Activated CD4-positive, alpha-beta T cell treated with anti-CD3 and anti-CD28 coated beads, Interleukin-2, amount 10 ng/mL, durations not matched to agents 24 days and 14 days (primary cell): Measurements from ENCODE around the gene SRPK2. TPM values are rescaled to one million over a fixed set of nuclear protein-coding genes. Genes with fewer than 3 reads are reported as not detected.
"Not testable (repeated sequence)": the region's sequence is repeated elsewhere in the genome, so short reads cannot be mapped to it uniquely, and the experiment has no call there.

Source experiments
- DNase-seq: peaks from one replicate; pipeline ENCODE4 v3.0.0; 2022
- H3K27ac Mint-ChIP-seq: one replicate; pipeline ENCODE4 v1.8.0; 2022; ENCODE audit warnings: mild to moderate bottlenecking, mixed read lengths
- H3K27me3 Mint-ChIP-seq: one replicate; pipeline ENCODE4 v1.8.0; 2022; ENCODE audit warnings: mixed read lengths
- H3K36me3 Mint-ChIP-seq: one replicate; pipeline ENCODE4 v1.8.0; 2022; ENCODE audit warnings: low read depth, mild to moderate bottlenecking, mixed read lengths
- H3K4me1 Mint-ChIP-seq: one replicate; pipeline ENCODE4 v1.8.0; 2021; ENCODE audit warnings: mixed read lengths
- H3K4me3 Mint-ChIP-seq: one replicate; pipeline ENCODE4 v1.8.0; 2022; ENCODE audit warnings: mild to moderate bottlenecking, moderate library complexity, mixed read lengths
- H3K9me3 Mint-ChIP-seq: one replicate; pipeline ENCODE4 v1.8.0; 2021; ENCODE audit warnings: mixed read lengths
- intact Hi-C: fragments of 100-400 bp; cut with micrococcal nuclease; formaldehyde crosslinking; loops from one replicate; pipeline ENCODE4 v1.15.1; 2023
- total RNA-seq: library from RNA; stranded (reverse); gene quantifications from 2 replicates; pipeline ENCODE4 v1.2.3, GENCODE V29; 2022

Gene SRPK2
- total RNA-seq, 1 donor from 2014 or later: 52.3 TPM

- H3K27me3 Mint-ChIP-seq, H3K9me3 Mint-ChIP-seq, intact Hi-C loops, H3K27ac Mint-ChIP-seq, H3K4me1 Mint-ChIP-seq, H3K4me3 Mint-ChIP-seq, DNase-seq: not testable (repeated sequence)
- H3K36me3 Mint-ChIP-seq: peaks cover 34% of the 10 kb centered on the region
Measured at GRCh38 chr7:105362685-105363084, 26.0 kb downstream of the SRPK2 start.

GRCh38 chr7:105361995-105362394 is 26.7 kb downstream of the SRPK2 start:
- intact Hi-C loops, H3K27me3 Mint-ChIP-seq, H3K27ac Mint-ChIP-seq, DNase-seq, H3K4me3 Mint-ChIP-seq, H3K9me3 Mint-ChIP-seq, H3K4me1 Mint-ChIP-seq: not testable (repeated sequence)
- H3K36me3 Mint-ChIP-seq: peaks cover 34% of the 10 kb centered on the region

- H3K9me3 Mint-ChIP-seq, DNase-seq, H3K27me3 Mint-ChIP-seq, H3K4me1 Mint-ChIP-seq, H3K4me3 Mint-ChIP-seq, H3K27ac Mint-ChIP-seq, intact Hi-C loops: not testable (repeated sequence)
- peaks cover 29% of the 10 kb centered on the region for H3K36me3 Mint-ChIP-seq
Measured at GRCh38 chr7:105360149-105360548, 28.6 kb downstream of the SRPK2 start.

DNA sequence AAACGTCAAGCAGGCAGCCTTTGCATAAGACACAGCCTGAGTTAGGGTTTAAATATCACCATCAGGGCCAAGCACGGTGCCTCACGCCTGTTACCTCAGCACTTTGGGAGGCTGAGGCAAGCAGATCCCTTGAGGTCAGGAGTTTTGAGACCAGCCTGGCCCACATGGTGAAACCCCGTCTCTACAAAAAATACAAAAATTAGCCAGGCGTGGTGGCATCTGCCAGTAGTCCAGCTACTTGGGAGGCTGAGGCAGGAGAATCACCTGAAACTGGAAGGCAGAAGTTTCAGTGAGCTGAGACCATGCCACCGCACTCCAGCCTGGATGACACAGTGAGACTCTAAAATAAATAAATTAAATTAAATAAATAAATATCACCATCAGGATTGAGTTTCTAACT is 33.0 kb downstream of the SRPK2 start:
- no peak for DNase-seq
- Mint-ChIP-seq H3K9me3 (peaks cover 3% of the 10 kb centered on the region), H3K36me3 (peaks cover 4% of the 10 kb centered on the region), H3K4me1 (peaks cover 41% of the 10 kb centered on the region), H3K4me3 (no peak overlapping the region), H3K27ac (no peak overlapping the region), H3K27me3 (no peaks in the 10 kb centered on the region)
- intact Hi-C loops: no loop called here

DNA sequence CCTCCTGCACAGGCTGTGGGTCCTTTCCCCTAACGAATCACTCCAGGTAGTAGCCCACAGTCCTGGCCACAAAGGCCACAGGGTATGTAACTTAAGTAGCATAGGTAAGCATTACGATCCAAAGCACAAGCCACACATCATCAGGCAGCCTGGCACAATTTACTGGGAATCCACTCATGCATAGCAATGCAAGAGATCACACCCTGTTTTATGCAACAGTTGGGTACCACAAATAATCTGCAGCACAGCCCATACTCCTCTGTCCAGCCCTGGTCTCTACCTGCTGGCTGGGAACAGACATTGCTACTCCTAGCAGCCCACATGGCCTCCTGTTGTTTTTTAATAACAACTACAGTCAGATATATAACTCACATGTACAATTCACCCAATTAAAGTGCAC is 34.3 kb downstream of the SRPK2 start:
- intact Hi-C loops: no loop called here
- H3K27me3 Mint-ChIP-seq: no peaks in the 10 kb centered on the region
- no peak for DNase-seq
- peaks cover 41% of the 10 kb centered on the region for H3K4me1 Mint-ChIP-seq
- H3K36me3 Mint-ChIP-seq: no peaks in the 10 kb centered on the region
- no peak overlapping the region for H3K4me3 Mint-ChIP-seq
- no peaks in the 10 kb centered on the region for H3K9me3 Mint-ChIP-seq
- H3K27ac Mint-ChIP-seq: no peak overlapping the region

DNA sequence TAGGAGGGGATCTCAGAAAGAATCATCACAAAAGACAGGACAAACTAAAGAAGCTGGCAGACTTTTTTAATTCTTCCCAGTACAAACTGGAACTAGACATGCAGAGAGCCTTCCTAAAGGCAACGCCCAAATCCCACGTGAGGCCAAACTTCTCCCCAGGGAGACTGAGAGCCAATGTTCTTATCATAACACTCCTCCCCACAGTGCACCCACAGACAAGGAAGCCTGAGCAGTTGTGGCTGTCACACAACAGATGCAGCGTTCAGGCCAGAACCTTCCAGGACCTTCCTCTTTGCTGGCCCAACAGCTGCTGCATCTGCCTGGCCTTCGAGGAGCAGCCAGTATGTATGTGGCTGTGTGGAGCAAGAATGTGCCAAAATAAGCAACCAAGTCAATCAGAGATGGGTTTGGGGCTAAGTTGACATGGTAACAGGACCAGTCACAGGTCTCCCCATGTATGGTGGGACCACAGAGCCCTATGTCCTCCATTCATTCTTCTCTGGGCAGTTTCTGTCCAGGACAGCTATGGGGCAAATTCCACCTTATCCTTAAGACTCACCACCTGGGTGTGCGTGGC is 34.9 kb downstream of the SRPK2 start:
- Mint-ChIP-seq H3K9me3 (no peaks in the 10 kb centered on the region), H3K27me3 (no peaks in the 10 kb centered on the region), H3K27ac (peak overlapping the region; percentile 5), H3K4me3 (peak overlapping the region; percentile 4), H3K36me3 (no peaks in the 10 kb centered on the region), H3K4me1 (peaks cover 41% of the 10 kb centered on the region)
- peak; percentile 61 for DNase-seq
- intact Hi-C loops: loop anchor here (2.0 kb wide), 2 partner anchors 35 to 55 kb away; partner anchors contain the start of gene SRPK2

DNA sequence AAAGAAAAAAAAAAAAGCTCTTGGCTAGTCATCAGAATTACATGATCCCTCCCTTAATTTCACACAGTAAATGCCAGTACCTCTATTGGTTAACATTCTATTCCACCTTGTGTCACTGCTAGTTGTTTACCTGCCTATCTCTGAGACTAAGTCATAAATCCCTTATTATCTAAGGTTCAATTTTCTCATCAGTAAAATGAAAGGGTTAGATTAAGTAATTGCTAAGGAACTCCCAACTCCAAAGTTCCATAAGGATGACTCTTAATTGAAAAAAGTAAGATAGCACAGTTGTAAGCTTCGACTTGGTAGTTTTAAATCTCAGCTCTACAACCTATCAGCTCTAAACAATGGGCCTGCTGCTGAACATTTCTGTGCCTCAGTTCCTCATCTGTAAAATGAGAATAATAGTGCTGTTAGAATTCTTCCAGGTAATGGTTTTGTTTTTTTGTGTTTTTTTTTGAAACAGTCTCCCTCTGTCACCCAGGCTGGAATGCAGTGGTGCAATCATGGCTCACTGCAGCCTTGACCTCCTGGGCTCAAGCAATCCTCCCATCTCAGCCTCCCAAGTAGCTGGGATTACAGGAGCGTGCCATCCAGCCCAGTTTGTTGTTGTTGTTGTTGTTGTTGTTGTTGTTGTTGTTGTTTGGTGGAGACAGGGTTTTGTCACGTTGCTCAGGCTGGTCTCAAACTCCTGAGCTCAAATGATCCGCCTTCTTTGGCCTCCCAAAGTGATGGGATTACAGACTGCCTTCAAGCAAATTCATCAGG is 35.6 kb downstream of the SRPK2 start:
- Mint-ChIP-seq H3K36me3 (no peaks in the 10 kb centered on the region), H3K4me3 (no peak overlapping the region), H3K27ac (no peak overlapping the region), H3K4me1 (peaks cover 44% of the 10 kb centered on the region), H3K9me3 (no peaks in the 10 kb centered on the region), H3K27me3 (no peaks in the 10 kb centered on the region)
- intact Hi-C loops: loop anchor here (2.0 kb wide), 2 partner anchors 36 to 54 kb away; partner anchors contain the start of gene SRPK2
- DNase-seq: no peak

- Mint-ChIP-seq H3K4me3 (peak overlapping the region; percentile 72), H3K9me3 (no peaks in the 10 kb centered on the region), H3K36me3 (no peaks in the 10 kb centered on the region), H3K27me3 (no peaks in the 10 kb centered on the region), H3K4me1 (peaks cover 46% of the 10 kb centered on the region), H3K27ac (peak overlapping the region; percentile 87)
- DNase-seq: peak; percentile 88
- intact Hi-C loops: loop anchor here (2.0 kb wide), 2 partner anchors 37 to 53 kb away; partner anchors contain the start of gene SRPK2
Measured at GRCh38 chr7:105352018-105352612, 36.6 kb downstream of the SRPK2 start.

GRCh38 chr7:105350906-105351305 is 37.8 kb downstream of the SRPK2 start:
- Mint-ChIP-seq H3K36me3 (no peaks in the 10 kb centered on the region), H3K27ac (no peak overlapping the region), H3K27me3 (no peaks in the 10 kb centered on the region), H3K9me3 (no peaks in the 10 kb centered on the region), H3K4me3 (peak overlapping the region; percentile 12), H3K4me1 (peaks cover 58% of the 10 kb centered on the region)
- intact Hi-C loops: no loop called here
- DNase-seq: no peak

DNA sequence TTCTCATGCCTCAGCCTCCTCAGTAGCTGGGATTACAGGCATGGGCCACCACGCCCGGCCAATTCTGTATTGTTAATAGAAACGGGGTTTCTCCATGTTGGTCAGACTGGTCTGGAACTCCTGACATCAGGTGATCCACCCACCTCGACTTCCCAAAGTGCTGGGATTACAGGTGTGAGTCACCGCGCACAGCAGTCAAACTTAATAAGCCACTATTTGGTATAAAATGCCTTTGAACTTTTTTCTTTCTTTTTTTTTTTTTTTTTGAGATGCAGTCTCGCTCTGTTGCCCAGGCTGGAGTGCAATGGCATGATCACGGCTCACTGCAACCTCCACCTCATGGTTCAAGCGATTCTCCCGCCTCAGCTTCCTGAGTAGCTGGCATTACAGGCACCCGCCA is 40.5 kb downstream of the SRPK2 start:
- H3K36me3 Mint-ChIP-seq, H3K9me3 Mint-ChIP-seq, H3K4me3 Mint-ChIP-seq, DNase-seq, H3K27me3 Mint-ChIP-seq, H3K27ac Mint-ChIP-seq: not testable (repeated sequence)
- intact Hi-C loops: loop anchor here (10.0 kb wide), 1 partner anchor 403 kb away; no protein-coding TSS in a partner anchor
- peaks cover 49% of the 10 kb centered on the region for H3K4me1 Mint-ChIP-seq

DNA sequence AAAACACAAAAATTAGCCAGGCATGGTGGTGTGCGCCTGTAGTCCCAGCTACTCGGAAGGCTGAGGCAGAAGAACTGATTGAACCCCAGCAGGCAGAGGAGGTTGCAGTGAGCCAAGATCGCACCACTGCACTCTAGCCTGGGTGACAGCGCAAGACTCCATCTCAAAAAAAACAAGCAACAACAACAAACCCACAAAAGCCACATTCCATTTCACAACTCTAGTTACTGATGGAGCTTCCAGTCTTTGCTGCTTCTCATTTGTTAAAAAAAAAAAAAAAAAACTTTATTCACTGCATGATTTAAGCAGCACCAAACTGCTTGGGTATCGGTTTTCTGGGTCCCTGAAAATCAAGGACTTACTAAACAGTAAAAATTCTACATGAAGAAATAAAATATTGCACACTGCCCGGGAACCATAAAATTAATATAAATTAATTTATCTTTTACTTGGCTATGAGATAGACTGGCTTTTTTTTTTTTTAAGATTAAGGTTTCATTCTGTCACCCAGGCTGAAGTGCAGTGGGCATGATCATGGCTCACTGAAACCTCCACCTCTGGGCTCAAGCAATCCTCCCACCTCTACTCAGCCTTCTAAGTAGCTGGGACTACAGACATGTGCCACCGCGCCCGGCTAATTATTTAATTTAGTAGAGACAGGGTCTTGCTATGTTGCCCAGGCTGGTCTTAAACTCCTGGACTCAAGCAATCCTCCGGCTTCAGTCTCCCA is 42.0 kb downstream of the SRPK2 start:
- peak overlapping the region; percentile 60 for H3K27ac Mint-ChIP-seq
- H3K36me3 Mint-ChIP-seq: no peaks in the 10 kb centered on the region
- no peaks in the 10 kb centered on the region for H3K27me3 Mint-ChIP-seq
- H3K4me3 Mint-ChIP-seq: peak overlapping the region; percentile 56
- DNase-seq: peak; percentile 81
- intact Hi-C loops: loop anchor here (10.0 kb wide), 1 partner anchor 402 kb away; no protein-coding TSS in a partner anchor
- peaks cover 42% of the 10 kb centered on the region for H3K4me1 Mint-ChIP-seq
- no peaks in the 10 kb centered on the region for H3K9me3 Mint-ChIP-seq

DNA sequence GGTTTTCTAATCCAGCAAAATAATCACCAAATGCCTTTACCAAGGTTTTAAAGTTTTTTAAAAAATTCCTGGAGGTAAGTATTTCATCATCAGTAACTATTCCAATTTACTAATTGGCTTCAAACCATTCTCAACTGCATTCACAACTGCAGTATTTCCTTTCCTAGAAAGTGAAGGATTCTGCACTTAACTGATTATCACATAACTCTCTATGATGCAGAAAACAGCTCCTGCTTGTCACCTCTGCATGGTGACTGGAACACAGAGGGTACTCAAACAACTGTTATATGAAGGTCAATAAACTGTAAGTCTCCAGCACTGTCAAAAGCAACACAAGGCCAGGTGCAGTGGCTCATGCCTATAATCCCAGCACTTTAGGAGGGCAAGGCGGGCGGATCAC is 42.6 kb downstream of the SRPK2 start:
- no peak for DNase-seq
- no peaks in the 10 kb centered on the region for H3K27me3 Mint-ChIP-seq
- H3K9me3 Mint-ChIP-seq: no peaks in the 10 kb centered on the region
- intact Hi-C loops: loop anchor here (10.0 kb wide), 1 partner anchor 401 kb away; no protein-coding TSS in a partner anchor
- no peaks in the 10 kb centered on the region for H3K36me3 Mint-ChIP-seq
- H3K4me3 Mint-ChIP-seq: peak overlapping the region; percentile 56
- peaks cover 42% of the 10 kb centered on the region for H3K4me1 Mint-ChIP-seq
- peak overlapping the region; percentile 60 for H3K27ac Mint-ChIP-seq

GRCh38 chr7:105345725-105346124 is 43.0 kb downstream of the SRPK2 start:
- Mint-ChIP-seq H3K4me1 (peaks cover 38% of the 10 kb centered on the region), H3K27me3 (no peaks in the 10 kb centered on the region), H3K4me3 (no peak overlapping the region), H3K9me3 (no peaks in the 10 kb centered on the region), H3K27ac (no peak overlapping the region), H3K36me3 (no peaks in the 10 kb centered on the region)
- DNase-seq: no peak
- intact Hi-C loops: loop anchor here (1.0 to 10.0 kb wide), 4 partner anchors 43 to 401 kb away; partner anchors contain the start of gene SRPK2
